Natural killer cell (primary cell): Measurements from ENCODE around the gene PTPN14. TPM values are rescaled to one million over a fixed set of nuclear protein-coding genes. Genes with fewer than 3 reads are reported as not detected.

Experiments
- ATAC-seq, 3 donors: fragments of 150-1000 bp in 2 of 3; fragments of 200-7000 bp in 1 of 3; cut with Tn5 transposase; 1 replicate in 1 of 3; 2 replicates in 2 of 3; pipeline ENCODE4 v1.10.0; 2021; ENCODE audit warnings: mild to moderate bottlenecking in 2 of 3, moderate library complexity in 2 of 3
- DNase-seq, 2 donors: peaks; one replicate each; pipeline versions ENCODE4 v3.0.0 to v3.0.0-alpha.2; 2013 to 2021; ENCODE audit warnings: mixed read lengths in 1 of 2
- H3K27ac ChIP-seq: one replicate; pipeline ENCODE4 v1.5.1; 2013; ENCODE audit warnings: mild to moderate bottlenecking, low read length
- H3K27me3 ChIP-seq: one replicate; pipeline ENCODE4 v1.6.1; 2013; ENCODE audit warnings: low read length; ENCODE audit not compliant: control insufficient read depth, insufficient read depth
- H3K36me3 ChIP-seq: one replicate; pipeline ENCODE4 v1.6.1; 2013; ENCODE audit warnings: low read length; ENCODE audit not compliant: control insufficient read depth, insufficient read depth
- H3K4me1 ChIP-seq: one replicate; pipeline ENCODE4 v1.6.1; 2013; ENCODE audit warnings: low read length; ENCODE audit not compliant: control insufficient read depth, insufficient read depth
- H3K4me3 ChIP-seq: one replicate; pipeline ENCODE4 v1.5.1; 2013; ENCODE audit warnings: low read length
- H3K9me3 ChIP-seq: one replicate; pipeline ENCODE4 v1.6.1; 2013; ENCODE audit warnings: low read length; ENCODE audit not compliant: control insufficient read depth, insufficient read depth
- H3K27ac Mint-ChIP-seq, 2 donors: one replicate each; pipeline ENCODE4 v1.8.0; 2022; ENCODE audit warnings: mild to moderate bottlenecking in 2 of 2, mixed read lengths in 2 of 2, moderate library complexity in 1 of 2
- H3K27me3 Mint-ChIP-seq, 2 donors: one replicate each; pipeline ENCODE4 v1.8.0; 2022; ENCODE audit warnings: low read depth in 2 of 2, mixed read lengths in 2 of 2
- H3K36me3 Mint-ChIP-seq: one replicate; pipeline ENCODE4 v1.8.0; 2022; ENCODE audit warnings: mixed read lengths
- H3K4me1 Mint-ChIP-seq, 2 donors: one replicate each; pipeline ENCODE4 v1.8.0; 2022; ENCODE audit warnings: mixed read lengths in 2 of 2
- H3K4me3 Mint-ChIP-seq: one replicate; pipeline ENCODE4 v1.8.0; 2022; ENCODE audit warnings: mild to moderate bottlenecking, moderate library complexity, mixed read lengths
- H3K9me3 Mint-ChIP-seq, 2 donors: one replicate each; pipeline ENCODE4 v1.8.0; 2022; ENCODE audit warnings: mixed read lengths in 2 of 2
- CTCF ChIP-seq: fragments of 200-600 bp; IDR thresholded peaks from one replicate; pipeline ENCODE4 v1.8.0; 2022; ENCODE audit warnings: antibody characterized with exemption
- WGBS: methylation state at CpG from one replicate; pipeline ENCODE4 v1.1.7; 2013; ENCODE audit warnings: missing lambda C conversion rate; ENCODE audit not compliant: insufficient coverage; 5-methylcytosine and 5-hydroxymethylcytosine counted together
- intact Hi-C: fragments of 100-400 bp; cut with micrococcal nuclease; formaldehyde crosslinking; loops from one replicate; pipeline ENCODE4 v1.14.2; 2022
- total RNA-seq, 4 donors: library from RNA; stranded (reverse); fragments of 120-200 nt in 1 of 4; gene quantifications; one replicate each; pipeline versions ENCODE4 v1.2.3 to v1.2.4, GENCODE V29; 2013 to 2022

Gene PTPN14
- total RNA-seq, 3 donors from 2014 or later (not counting 1 experiment from before 2014, with no cell fraction given) = 0.02 TPM; not detected in 2

GRCh38 chr1:214440219-214440965 lies 111.0 kb downstream of the PTPN14 start:
- Mint-ChIP-seq H3K9me3 (no peaks in the 10 kb centered on the region), H3K27ac (peak overlapping the region; percentile 32 to 56), H3K27me3 (peaks cover 0 to 8% of the 10 kb centered on the region in 2 donors), H3K4me1 (peaks cover 28 to 36% of the 10 kb centered on the region in 2 donors), H3K36me3 (no peaks in the 10 kb centered on the region), H3K4me3 (peak overlapping the region; percentile 69)
- 90% methylated on average over 4 of the region's 4 CpGs for WGBS
- Histone ChIP-seq H3K4me1 (no peaks in the 10 kb centered on the region), H3K4me3 (no peak overlapping the region), H3K36me3 (no peaks in the 10 kb centered on the region), H3K9me3 (no peaks in the 10 kb centered on the region), H3K27me3 (no peaks in the 10 kb centered on the region), H3K27ac (no peak overlapping the region)
- ATAC-seq = no peak
- no peak for TF ChIP-seq CTCF
- intact Hi-C loops = loop anchor here (10.0 kb wide), 1 partner anchor 106 kb away; no protein-coding TSS in a partner anchor
- no peak for DNase-seq

- H3K4me3 Mint-ChIP-seq = peak overlapping the region; percentile 69
- no peak for TF ChIP-seq CTCF
- H3K9me3 Mint-ChIP-seq = no peaks in the 10 kb centered on the region
- H3K4me1 ChIP-seq = no peaks in the 10 kb centered on the region
- no peaks in the 10 kb centered on the region for H3K9me3 ChIP-seq
- H3K27ac Mint-ChIP-seq = peak overlapping the region; percentile 32 to 56
- H3K27me3 ChIP-seq = no peaks in the 10 kb centered on the region
- H3K27ac ChIP-seq = no peak overlapping the region
- WGBS = 22% methylated on average over 12 of the region's 12 CpGs
- DNase-seq (peak in 1 of 2 donors; percentile 26), ATAC-seq (peak; percentile 43 to 75 (median 74))
- H3K4me1 Mint-ChIP-seq = peaks cover 28 to 36% of the 10 kb centered on the region in 2 donors
- peaks cover 0 to 8% of the 10 kb centered on the region in 2 donors for H3K27me3 Mint-ChIP-seq
- intact Hi-C loops = loop anchor here (10.0 kb wide), 1 partner anchor 105 kb away; no protein-coding TSS in a partner anchor
- peak overlapping the region; percentile 1 for H3K4me3 ChIP-seq
- no peaks in the 10 kb centered on the region for H3K36me3 Mint-ChIP-seq
- H3K36me3 ChIP-seq = no peaks in the 10 kb centered on the region
These were observed 111.9 kb downstream of the PTPN14 start for GRCh38 chr1:214439352-214440119.

- Histone ChIP-seq H3K4me1 (no peaks in the 10 kb centered on the region), H3K9me3 (no peaks in the 10 kb centered on the region), H3K4me3 (no peak overlapping the region), H3K36me3 (no peaks in the 10 kb centered on the region), H3K27ac (no peak overlapping the region), H3K27me3 (no peaks in the 10 kb centered on the region)
- Mint-ChIP-seq H3K36me3 (no peaks in the 10 kb centered on the region), H3K27me3 (peaks cover 5 to 8% of the 10 kb centered on the region in 2 donors), H3K27ac (peak overlapping the region; percentile 32 to 56), H3K9me3 (no peaks in the 10 kb centered on the region), H3K4me1 (peaks cover 28 to 36% of the 10 kb centered on the region in 2 donors), H3K4me3 (peak overlapping the region; percentile 69)
- TF ChIP-seq CTCF = no peak
- DNase-seq (no peak), ATAC-seq (no peak)
- 100% methylated on average over 1 of the region's 2 CpGs for WGBS
- intact Hi-C loops = no loop called here
These were observed 112.9 kb downstream of the PTPN14 start for GRCh38 chr1:214438530-214438929.
